ENCODE data around the gene SHANK2. TPM values are rescaled to one million over a fixed set of nuclear protein-coding genes. Genes with fewer than 3 reads are reported as not detected.

The SHANK2 gene
- total RNA-seq, 1 experiment from 2014 or later = 0.86 TPM

- DNase-seq (ENCODE audit: unreplicated experiment) = no peak
- H3K4me1 Mint-ChIP-seq (ENCODE audit: insufficient read depth, unreplicated experiment) = no peaks in the 10 kb centered on the region
- no peak overlapping the region for H3K4me3 Mint-ChIP-seq (ENCODE audit: unreplicated experiment)
- H3K36me3 Mint-ChIP-seq (ENCODE audit: insufficient read depth, unreplicated experiment) = no peaks in the 10 kb centered on the region
- H3K27ac Mint-ChIP-seq (ENCODE audit: low read depth, unreplicated experiment) = no peak overlapping the region
- intact Hi-C loops (cut with micrococcal nuclease) = no loop called here
- no peak for TF ChIP-seq CTCF (IDR thresholded peaks at IDR 0.05; ENCODE audit: unreplicated experiment)
- ChIA-PET CTCF (no interaction called here), POLR2A (no interaction called here)
- no TSS peak for BruUV-seq (replicated peaks)
- H3K9me3 Mint-ChIP-seq (ENCODE audit: unreplicated experiment) = peaks cover 34% of the 10 kb centered on the region
- no peaks in the 10 kb centered on the region for H3K27me3 Mint-ChIP-seq (ENCODE audit: insufficient read depth, unreplicated experiment)
These were observed 38.5 kb downstream of the SHANK2 start for GRCh38 chr11:71213696-71214552.

- Mint-ChIP-seq H3K4me1 (ENCODE audit: insufficient read depth, unreplicated experiment) (no peaks in the 10 kb centered on the region), H3K9me3 (ENCODE audit: unreplicated experiment) (peaks cover 34% of the 10 kb centered on the region), H3K27me3 (ENCODE audit: insufficient read depth, unreplicated experiment) (no peaks in the 10 kb centered on the region), H3K27ac (ENCODE audit: low read depth, unreplicated experiment) (no peak overlapping the region), H3K36me3 (ENCODE audit: insufficient read depth, unreplicated experiment) (no peaks in the 10 kb centered on the region), H3K4me3 (ENCODE audit: unreplicated experiment) (no peak overlapping the region)
- no TSS peak for BruUV-seq (replicated peaks)
- TF ChIP-seq CTCF (IDR thresholded peaks at IDR 0.05; ENCODE audit: unreplicated experiment) = no peak
- intact Hi-C loops (cut with micrococcal nuclease) = no loop called here
- ChIA-PET POLR2A (no interaction called here), CTCF (interaction anchor here (0.7 kb wide), 1 partner anchor 1301 kb away, joined by 3 read pairs; no protein-coding TSS in a partner anchor)
- no peak for DNase-seq (ENCODE audit: unreplicated experiment)
These were observed 39.4 kb downstream of the SHANK2 start for GRCh38 chr11:71212871-71213559.

GRCh38 chr11:71211631-71212030, 40.7 kb downstream of the SHANK2 start:
- no peaks in the 10 kb centered on the region for H3K27me3 Mint-ChIP-seq (ENCODE audit: insufficient read depth, unreplicated experiment)
- no peak for TF ChIP-seq CTCF (IDR thresholded peaks at IDR 0.05; ENCODE audit: unreplicated experiment)
- H3K9me3 Mint-ChIP-seq (ENCODE audit: unreplicated experiment) = peaks cover 34% of the 10 kb centered on the region
- BruUV-seq (replicated peaks) = no TSS peak
- H3K4me1 Mint-ChIP-seq (ENCODE audit: insufficient read depth, unreplicated experiment) = no peaks in the 10 kb centered on the region
- intact Hi-C loops (cut with micrococcal nuclease) = no loop called here
- H3K27ac Mint-ChIP-seq (ENCODE audit: low read depth, unreplicated experiment) = no peak overlapping the region
- ChIA-PET CTCF (interaction anchor here (0.7 kb wide), 2 partner anchors 16 to 161 kb away, joined by 3 read pairs; no protein-coding TSS in a partner anchor), POLR2A (no interaction called here)
- H3K4me3 Mint-ChIP-seq (ENCODE audit: unreplicated experiment) = no peak overlapping the region
- DNase-seq (ENCODE audit: unreplicated experiment) = no peak
- H3K36me3 Mint-ChIP-seq (ENCODE audit: insufficient read depth, unreplicated experiment) = no peaks in the 10 kb centered on the region

GRCh38 chr11:71210861-71211260, 41.5 kb downstream of the SHANK2 start:
- Mint-ChIP-seq H3K27ac (ENCODE audit: low read depth, unreplicated experiment) (no peak overlapping the region), H3K36me3 (ENCODE audit: insufficient read depth, unreplicated experiment) (no peaks in the 10 kb centered on the region), H3K27me3 (ENCODE audit: insufficient read depth, unreplicated experiment) (no peaks in the 10 kb centered on the region), H3K9me3 (ENCODE audit: unreplicated experiment) (peaks cover 37% of the 10 kb centered on the region), H3K4me1 (ENCODE audit: insufficient read depth, unreplicated experiment) (no peaks in the 10 kb centered on the region), H3K4me3 (ENCODE audit: unreplicated experiment) (no peak overlapping the region)
- CTCF ChIA-PET = interaction anchor here (0.7 kb wide), 1 partner anchor 15 kb away, joined by 3 read pairs; no protein-coding TSS in a partner anchor
- POLR2A ChIA-PET = no interaction called here
- intact Hi-C loops (cut with micrococcal nuclease) = no loop called here
- TF ChIP-seq CTCF (IDR thresholded peaks at IDR 0.05; ENCODE audit: unreplicated experiment) = no peak
- BruUV-seq (replicated peaks) = no TSS peak
- DNase-seq (ENCODE audit: unreplicated experiment) = no peak
